SK-MEL-5 (cell line): ENCODE data around the gene WBP11. TPM values are rescaled to one million over a fixed set of nuclear protein-coding genes. Genes with fewer than 3 reads are reported as not detected.
A peak's percentile ranks its signal among the peaks of the same experiment; 100 is the strongest.

Experiments used
- DNase-seq: peaks from one replicate; pipeline ENCODE4 v3.0.0-alpha.2; 2016; ENCODE audit warnings: low read depth, low spot score
- in situ Hi-C: cut with HindIII; loops from 2 replicates; pipeline ENCODE4 v1.10.0; 2016; ENCODE audit warnings: low sequenced_read_pairs, high pct_unique_total_duplicates, low pct_unique_long_range_greater_than_20kb
- total RNA-seq: library from RNA; depleted of rRNA; stranded (reverse); fragments of >200 nt; shearing (Covaris generic); gene quantifications from 2 replicates; pipeline ENCODE4 v1.2.3, GENCODE V29; 2014

WBP11 gene
- total RNA-seq, 1 experiment from 2014 or later, result 33.7 TPM

DNA sequence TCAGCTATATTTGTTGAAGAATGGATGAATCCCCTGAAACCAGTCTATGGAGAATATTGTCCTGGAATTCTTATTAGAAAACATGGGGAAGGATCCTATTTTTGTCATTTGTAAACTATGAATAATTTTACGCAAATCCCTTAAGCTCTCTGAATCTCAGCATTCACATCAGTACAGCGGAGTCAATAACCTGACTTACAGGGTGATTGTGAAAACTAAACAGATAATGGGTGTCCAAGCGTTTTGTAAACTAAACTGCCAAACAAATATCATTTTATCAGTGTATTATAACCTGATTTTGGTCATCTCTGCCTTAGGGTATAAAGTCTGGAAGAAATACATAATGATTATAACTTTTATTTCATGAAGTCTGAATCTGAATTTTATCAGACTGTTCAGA lies 30.1 kb upstream of the WBP11 start:
- in situ Hi-C loops, result no loop called here
- DNase-seq, result no peak

DNA sequence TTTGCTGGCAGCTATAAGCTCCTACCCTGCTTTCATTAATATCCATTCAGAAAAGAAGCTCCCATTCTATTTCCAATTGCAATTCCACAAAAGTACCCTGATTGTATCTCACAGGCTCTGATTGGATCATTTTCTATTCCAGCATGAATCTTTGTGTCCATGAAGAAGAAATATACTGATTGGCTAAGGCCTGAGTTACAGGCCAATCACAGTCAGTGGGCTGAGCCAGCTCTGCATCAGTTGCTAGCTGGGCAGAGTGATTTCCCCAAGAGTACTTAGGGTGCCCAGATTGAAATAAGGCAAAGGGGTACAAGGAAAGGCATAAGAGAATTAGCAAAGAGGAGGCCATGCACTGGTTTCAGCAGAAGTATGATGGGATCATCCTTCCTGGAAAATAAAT lies 25.6 kb upstream of the WBP11 start:
- in situ Hi-C loops, result no loop called here
- DNase-seq, result peak; percentile 77

DNA sequence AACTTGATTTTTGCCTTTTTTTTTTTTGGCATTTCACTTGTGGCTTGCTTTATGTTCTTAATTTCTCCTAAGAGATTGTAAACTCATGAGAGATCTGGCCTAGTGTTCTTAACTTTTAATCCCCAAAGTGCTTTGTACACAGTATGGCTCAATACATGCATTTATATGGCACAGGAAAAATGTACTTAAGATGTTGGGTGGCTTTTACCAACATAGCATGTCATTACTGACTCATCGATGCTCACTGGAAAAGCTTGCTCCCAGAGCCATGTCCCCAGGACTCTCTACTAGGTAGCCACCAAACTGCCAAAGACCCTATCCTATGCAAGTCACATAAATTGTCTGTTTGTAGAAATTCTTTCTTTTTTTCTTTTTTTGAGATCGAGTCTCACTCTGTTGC lies 23.8 kb upstream of the WBP11 start:
- no peak for DNase-seq
- in situ Hi-C loops, result no loop called here

DNA sequence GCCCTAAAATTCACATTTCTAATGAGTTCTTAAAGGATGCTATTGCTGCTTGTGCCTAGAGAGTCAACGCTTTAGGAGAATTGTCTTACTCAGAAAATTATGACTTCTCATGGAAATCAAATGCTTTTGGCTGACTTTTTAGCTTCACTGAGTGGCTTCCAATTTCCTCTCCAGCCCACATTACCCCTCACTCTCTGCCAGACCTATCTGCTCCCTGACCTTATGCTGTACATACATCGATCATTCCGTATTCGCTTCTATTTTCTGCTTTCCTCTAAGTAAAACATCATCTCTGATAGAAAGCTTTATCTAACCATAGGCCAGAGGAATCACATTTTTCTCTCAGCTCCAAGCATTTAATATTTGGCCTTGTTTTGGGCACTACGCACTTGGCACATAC lies 23.2 kb upstream of the WBP11 start:
- in situ Hi-C loops, result no loop called here
- no peak for DNase-seq

DNA sequence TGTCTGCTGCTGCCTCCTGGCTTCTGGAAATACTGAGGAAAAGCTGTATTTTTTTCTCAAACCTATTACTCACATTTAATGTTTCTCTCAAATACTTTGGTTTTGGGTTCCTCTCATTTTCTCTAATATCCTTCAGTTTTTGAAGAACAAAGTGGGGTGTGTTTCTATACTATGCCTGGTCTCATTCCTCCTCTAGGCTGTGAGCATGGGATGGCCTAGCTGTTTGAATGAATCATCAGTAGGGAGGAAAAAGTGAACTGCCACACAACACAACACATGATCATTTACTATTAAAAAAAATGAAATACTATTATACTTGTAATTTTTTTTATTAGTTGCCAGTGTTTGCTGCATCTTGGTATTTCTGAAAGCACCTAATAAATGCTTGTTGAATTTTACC lies 22.0 kb upstream of the WBP11 start:
- in situ Hi-C loops, result no loop called here
- no peak for DNase-seq

DNA sequence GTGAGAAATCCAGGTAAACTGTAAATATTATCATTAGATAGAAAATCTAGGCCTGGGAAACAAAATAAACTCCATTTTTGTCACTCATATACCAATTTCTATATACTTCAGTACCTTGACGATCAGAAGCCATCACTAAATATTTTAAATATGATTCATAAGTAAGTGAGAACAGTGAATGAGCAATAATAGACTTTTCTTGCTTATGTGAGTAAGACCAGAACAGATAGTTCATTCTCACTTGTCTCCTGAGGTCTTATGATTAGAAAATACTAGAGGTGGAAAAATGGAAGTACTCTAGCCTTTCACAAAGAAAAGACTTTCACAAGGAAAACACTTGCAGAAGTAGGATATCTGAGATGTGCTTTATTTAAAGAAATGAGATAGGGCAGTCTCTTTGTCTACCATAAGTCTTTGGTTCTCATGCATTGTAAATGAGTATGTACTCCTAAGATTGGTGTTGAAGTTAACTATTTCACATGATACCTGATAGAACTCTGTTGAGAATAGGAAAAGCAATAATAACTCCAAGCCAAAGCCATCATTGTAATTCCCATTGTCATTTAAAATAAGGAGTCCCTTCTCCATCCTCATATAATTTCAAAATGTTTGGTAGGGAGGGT lies 20.8 kb upstream of the WBP11 start:
- in situ Hi-C loops, result no loop called here

DNA sequence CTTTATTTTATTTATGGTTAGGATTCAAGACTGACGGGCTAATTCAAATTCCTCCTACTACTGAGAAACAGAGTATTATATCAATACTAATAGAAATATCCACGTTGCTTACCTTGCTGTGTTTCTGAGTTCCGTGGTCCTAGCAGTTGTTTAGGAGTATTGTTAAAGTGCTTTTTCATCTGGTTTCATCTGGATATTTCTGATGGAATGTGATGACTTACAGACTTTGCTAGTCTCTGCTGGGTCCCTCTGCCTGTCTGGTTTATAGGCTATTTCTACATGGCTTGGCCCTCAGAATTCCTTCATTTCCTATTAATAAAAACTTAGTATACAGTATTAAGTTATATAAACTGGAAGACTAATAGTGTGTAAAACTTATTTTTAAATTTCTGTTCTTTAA lies 10.7 kb upstream of the WBP11 start, which contains the start of gene SMCO3:
Gene SMCO3 (minus strand): TSS at position 169 of the 400 bp plus-strand sequence. CDS start 7,502 bp downstream, outside the sequence.
- DNase-seq, result no peak
- in situ Hi-C loops, result no loop called here

More for the DNA sequence above, 20.8 kb upstream of the WBP11 start:
- DNase-seq, result no peak

DNA sequence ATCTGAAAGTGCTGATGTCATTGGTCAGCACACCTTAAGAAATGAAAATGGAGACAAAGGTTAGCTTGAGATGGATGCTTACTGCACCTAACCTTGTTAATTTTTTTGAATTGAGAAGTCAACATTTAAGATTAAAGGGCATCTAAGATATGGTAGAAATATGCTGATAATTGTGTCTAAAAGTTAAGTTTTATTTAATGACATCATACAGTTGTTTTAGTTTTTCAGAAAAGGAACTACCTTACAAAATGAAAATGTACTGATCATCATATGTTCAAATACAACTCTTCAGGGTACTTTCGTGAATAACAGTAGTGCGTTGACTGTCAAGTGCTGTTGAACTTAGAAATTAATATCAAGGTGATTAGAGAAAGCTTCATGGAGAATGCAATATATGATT lies 8.2 kb upstream of the WBP11 start:
- in situ Hi-C loops, result no loop called here
- DNase-seq, result no peak

DNA sequence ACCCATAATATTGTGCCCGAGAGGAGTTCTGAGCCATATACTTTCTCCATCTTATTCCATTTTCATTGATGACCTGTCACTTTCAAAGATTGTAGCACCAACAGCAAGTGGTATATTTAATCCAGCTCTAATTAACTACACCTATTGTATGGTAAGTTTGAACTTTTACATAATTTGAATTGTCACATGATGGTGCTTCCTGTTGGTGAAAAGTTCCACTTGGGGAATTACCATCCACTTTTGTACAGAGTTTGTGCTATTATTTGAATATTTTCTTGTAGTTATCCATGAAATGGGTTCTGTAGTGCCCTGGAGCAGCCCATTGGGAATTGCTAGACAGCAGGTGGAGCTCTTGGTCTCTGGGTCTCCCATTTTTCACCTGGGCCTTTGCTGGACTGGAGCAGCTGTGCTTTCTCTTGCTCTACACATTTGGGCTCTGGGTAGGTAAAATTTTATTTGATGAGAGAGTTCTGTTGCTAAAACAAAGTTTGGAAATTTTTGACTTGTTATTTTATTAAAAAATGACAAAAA lies 7.7 kb upstream of the WBP11 start:
- in situ Hi-C loops, result no loop called here
- peak; percentile 50 for DNase-seq

DNA sequence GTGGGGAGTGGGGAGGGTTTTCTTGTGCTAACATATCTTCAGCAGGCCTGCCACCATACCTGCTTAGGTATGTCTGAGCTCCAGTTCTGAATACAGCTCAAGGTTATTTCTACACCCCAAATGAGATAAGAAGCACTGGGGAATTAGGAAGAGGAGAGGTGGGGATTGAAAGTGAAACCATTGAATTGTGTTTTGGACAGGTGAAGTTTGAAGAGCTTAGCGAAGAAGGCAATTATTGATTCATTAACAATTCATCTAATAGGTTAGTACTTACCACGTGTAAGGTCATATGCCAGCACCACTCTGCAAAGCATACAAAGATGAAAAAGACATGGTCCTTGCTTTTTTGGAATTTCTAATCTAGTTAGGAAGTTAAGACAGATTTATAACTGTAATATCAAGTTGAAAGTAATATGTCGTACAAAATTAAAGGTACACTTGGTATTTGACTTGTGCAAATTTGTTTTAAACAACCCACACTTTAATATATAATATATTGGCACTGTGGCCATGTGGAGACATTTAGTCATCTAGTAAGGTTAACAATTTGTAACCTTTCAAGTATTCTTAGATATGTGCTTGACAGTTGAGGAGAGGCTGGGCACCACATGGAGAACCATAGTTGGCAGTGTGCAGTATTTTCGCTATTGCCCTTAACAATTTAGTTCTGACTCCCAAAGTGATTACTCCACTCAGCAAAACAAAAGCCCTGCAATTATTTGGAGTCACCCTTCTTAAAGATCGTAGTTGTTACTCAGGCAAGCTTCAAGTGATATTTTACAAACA lies 7.1 kb upstream of the WBP11 start:
- in situ Hi-C loops, result no loop called here
- no peak for DNase-seq

DNA sequence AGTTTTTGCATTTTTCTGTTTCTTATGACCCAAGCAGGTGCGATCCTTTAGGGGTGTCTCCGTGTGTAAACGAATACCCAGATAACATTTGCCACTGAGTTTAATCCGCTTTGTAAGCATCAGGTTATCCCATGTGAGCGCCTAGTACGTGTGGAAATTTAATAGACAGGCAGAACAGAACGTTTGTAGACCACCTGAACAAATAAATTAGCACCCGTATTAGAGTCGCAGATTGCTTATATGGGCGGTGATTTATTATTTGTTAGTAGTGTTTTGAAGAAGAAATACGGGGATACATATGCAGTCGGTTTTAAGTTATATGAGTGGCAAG lies 517 bp upstream of the WBP11 start:
- in situ Hi-C loops, result no loop called here
- DNase-seq, result no peak

DNA sequence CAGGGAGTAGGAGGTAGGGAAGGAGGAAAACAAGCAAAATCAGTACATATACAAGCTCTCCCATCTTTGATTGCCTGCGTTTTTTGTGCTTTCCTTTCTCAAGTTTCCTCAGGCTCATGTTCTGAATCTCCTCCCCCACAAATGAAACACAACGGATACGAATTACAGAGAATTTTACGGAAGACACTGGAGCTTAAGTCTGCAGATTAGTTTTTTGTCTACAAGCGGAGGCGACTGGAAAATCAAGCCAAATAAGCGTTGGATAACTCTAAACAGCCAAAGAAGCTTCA lies 612 bp downstream of the WBP11 start:
- no peak for DNase-seq
- in situ Hi-C loops, result no loop called here

DNA sequence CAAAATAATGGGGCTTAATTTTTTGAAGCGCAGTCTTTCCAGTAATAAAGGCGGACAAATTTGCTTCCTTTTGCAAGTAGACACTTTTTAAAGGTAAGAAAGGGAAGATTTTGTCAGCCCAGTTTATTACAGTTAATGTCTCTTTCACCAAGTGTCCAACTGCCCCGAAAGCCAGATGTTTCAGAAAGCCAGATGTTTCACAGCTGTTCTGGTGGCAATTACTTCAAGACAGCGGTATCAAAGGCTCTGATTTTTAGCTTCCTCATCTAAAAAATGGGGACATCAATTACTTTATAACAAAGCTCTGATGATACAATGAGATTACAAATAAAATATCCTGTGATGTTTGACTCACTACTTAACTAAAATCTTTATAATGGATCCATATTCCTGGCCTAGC lies 1.0 kb downstream of the WBP11 start:
- no peak for DNase-seq
- in situ Hi-C loops, result no loop called here

DNA sequence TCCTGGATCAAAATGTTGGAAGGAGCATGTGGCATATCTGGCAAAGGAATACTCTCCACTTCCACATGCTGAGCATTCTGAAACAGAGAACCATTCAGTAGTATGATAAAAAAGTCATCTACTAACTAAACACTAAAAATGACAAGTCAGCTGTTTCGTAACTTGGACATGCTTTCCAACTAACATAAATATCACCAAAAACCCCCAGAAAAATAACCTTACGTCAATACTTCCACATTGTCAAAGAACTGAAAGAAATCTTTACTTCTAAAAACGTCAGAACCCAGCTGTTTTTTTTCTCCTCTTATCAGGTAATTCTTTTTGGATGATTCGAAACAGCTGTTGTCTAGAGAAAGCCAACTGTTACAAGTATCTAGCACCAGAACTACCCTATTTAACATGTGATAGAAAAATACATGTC lies 8.2 kb downstream of the WBP11 start:
- in situ Hi-C loops, result no loop called here
- DNase-seq, result peak; percentile 95

DNA sequence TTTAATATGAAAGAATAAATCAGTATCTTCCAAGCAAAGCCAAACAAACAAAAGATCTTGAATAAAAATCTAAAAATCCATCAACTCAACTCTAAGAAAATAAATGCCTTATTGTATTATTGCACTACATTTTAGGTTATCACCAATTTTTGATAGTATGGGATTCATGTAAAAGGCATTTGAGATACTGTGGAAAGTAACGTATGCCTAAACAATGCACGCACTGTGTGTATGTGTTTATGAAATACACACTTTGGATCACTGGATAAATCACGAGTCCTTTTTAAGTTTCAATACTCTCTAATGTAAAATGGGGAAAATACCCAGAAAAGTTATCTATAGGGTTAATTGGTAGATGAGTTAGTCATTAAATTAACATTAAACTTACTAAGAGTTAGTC lies 17.7 kb downstream of the WBP11 start:
- DNase-seq, result peak; percentile 90
- in situ Hi-C loops, result no loop called here

DNA sequence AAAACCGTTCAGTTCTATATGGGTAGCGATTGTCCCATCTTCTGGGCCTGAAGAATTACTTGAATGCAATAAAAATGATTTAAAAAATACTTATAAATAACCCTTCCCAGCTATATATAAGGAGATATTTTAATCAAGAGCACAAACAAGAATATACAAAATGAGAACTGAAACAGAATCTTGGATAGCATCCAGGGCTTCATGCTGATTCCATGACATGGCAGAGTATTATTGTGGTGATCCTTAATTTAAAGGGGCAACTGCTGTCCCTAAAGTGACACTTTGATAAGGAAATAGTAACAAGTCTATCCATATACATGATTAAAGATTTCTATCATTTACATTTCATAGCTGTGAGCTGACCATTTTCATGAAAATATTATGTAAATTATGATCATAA lies 18.8 kb downstream of the WBP11 start:
- in situ Hi-C loops, result no loop called here
- DNase-seq, result no peak

DNA sequence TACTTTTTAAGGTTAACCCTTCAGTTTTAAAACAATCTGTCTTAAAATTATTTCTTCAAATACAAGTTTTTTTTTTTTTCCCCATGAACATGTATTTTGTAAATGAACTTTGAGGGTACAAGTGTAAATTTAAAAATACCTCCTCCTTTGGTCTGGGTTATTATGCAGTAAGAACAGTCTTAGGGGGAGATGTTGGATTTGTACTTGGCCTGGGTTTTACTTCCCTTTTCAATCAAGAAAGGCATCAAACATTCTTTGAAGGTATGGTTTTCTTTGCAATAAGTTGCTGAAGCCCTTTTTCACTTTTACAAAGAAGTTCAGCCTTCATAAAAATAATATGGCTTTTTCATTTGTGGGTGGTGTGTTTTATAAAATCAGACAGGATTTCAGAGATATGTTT lies 20.5 kb downstream of the WBP11 start:
- DNase-seq, result no peak
- in situ Hi-C loops, result no loop called here

DNA sequence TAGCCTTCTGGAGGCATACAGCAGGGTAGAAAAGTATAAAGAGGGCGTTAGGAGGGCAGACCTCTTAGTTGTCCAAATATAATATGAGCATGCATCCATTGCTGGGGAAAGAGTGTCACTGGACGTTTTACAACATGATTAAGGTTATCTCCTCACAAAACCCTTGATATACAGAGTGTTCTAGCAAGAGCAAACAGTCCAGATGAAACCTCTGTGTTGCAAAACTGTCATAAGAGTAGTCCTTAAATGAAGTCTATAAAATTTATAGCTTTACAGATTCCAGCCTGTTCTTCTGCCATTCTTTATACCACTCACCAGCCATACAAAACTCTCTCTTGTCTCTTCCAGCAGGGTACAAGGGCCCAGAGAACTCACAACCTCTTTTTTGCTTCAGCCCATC lies 21.7 kb downstream of the WBP11 start:
- in situ Hi-C loops, result no loop called here

DNA sequence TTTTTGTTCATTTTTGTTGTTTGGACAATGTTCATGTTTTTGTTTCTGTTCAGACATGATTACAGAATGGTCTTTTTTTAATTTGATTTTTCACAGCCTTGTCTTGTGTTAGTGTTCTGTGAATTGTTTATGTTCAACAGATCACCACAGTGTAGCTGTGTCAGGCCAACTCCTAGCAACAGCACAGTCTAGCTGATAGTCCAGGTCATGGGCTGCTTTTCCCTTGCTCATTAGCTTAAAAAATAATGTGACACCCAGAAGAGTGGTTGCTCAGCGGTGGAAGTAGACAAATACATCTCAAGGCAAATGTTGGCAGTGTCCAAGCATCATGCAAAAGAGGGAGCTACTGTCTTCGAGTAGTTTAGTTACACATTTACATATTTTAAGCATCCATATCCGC lies 22.4 kb downstream of the WBP11 start:
- in situ Hi-C loops, result no loop called here
- no peak for DNase-seq

More for the DNA sequence above, 21.7 kb downstream of the WBP11 start:
- no peak for DNase-seq
